Myocyte (in vitro differentiated cells): ENCODE measurements around the gene KLHDC10. TPM values are rescaled to one million over a fixed set of nuclear protein-coding genes. Genes with fewer than 3 reads are reported as not detected.
"Not testable (repeated sequence)": the region's sequence is repeated elsewhere in the genome, so short reads cannot be mapped to it uniquely, and the experiment has no call there.

Experiments used
- DNase-seq: peaks from one replicate; pipeline ENCODE4 v3.0.0-alpha.2; 2012; ENCODE audit warnings: low read depth
- polyA plus RNA-seq: library from polyadenylated mRNA; unstranded; fragments of >200 nt; gene quantifications from one replicate; pipeline ENCODE4 v1.2.1, GENCODE V29; 2012; ENCODE audit warnings: missing spikeins
- total RNA-seq: library from RNA; depleted of rRNA; stranded (reverse); fragments of >200 nt; gene quantifications from 2 replicates; pipeline ENCODE4 v1.2.3, GENCODE V29; 2014

The KLHDC10 gene
- total RNA-seq: 39.4 and 44.8 TPM in 2 replicates
- polyA plus RNA-seq: 30.7 TPM

DNA sequence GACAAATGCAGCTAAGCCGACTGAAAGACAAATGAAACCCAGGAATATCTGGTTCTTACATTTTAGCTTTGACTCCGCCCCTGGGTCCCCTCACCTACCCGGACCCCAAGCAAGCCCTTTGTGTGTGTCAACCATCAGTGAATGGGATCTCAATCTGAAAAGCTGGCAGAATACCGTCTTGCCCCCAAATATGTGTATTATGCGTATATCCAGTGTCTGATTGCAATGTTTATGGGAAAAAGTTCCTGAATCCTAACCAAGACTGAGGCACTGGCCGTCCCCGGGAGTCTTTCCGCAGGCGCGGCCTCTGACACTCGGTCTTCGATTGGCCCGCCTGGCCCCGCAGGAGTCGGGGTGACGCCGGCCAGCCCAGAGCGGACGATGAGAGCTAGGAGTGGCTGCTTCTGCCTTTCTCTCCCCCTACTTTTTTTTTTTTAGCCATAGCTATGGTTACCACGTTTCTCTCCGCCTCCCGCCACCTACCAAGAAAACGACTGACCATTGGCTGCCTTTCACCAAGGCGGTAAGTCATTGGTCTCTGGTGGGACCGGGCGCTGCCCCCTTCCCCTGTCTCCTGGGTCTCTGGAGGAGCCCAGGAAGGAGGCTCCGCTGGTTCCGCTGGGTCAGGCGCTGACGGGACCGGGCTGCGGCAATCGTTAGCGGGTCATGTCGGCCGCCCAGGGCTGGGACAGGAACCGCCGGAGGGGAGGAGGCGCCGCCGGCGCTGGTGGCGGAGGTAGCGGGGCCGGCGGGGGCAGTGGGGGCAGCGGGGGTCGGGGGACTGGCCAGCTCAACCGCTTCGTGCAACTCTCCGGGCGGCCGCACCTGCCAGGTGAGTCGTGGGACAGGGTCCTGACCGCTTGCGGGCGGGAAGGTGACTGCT is at the start of gene KLHDC10:
TSS of gene KLHDC10 (plus strand) at position 557 of the 883 bp plus-strand sequence. CDS start at position 667, 110 bp downstream.
- peak; percentile 100 for DNase-seq

DNA sequence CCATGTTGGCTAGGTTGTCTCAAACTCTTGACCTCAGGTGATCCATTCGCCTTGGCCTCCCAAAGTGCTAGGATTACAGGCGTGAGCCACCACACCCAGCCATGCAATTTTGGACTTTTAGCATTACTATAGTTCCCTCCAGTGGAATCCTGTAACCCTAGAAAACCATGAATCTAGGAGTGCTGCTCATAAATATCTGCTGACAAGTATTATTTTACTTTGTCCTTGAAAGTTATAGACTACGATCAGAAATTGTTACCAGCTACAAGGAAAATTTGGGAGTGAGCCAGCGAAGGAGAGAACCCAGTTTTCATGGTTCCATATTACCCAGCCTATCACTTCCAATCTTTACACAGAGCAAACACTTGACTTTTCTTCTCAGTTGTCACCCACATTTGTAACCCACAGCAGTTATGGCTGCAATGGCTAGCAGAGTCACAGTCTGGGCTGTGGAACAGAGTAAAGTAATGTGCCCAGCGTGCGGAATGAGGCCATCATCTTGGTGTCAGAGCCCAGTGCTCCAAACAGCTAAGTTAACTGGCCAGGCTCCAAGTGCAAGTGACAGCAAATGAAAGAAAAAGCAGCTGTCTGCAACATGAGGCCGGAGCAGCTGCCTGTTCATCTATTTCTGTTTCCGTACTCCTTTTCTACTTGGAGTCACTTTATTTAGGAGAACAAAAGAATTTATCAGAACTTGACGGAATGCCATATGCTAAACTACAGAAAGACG is 49.1 kb upstream of the KLHDC10 start:
- peak; percentile 99 for DNase-seq

DNA sequence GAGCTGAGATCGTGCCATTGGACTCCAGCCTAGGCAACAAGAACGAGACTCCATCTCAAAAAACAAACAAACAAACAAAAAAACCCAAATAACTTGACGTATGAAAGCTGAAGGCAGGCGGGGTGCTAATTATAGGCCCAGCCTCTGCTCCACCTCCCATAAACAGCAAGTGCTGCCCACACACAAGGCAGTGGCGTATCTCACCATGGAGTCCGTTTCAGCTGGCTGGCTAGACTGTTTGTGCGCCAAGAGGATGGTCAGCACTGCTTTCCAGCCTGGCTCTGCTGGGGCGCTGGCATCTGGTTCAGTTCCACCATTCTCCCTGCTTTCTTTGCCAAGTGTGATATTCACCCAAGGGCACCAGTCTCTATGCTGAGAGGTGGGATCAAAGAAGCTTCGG is 48.2 kb upstream of the KLHDC10 start:
- DNase-seq: peak; percentile 85

DNA sequence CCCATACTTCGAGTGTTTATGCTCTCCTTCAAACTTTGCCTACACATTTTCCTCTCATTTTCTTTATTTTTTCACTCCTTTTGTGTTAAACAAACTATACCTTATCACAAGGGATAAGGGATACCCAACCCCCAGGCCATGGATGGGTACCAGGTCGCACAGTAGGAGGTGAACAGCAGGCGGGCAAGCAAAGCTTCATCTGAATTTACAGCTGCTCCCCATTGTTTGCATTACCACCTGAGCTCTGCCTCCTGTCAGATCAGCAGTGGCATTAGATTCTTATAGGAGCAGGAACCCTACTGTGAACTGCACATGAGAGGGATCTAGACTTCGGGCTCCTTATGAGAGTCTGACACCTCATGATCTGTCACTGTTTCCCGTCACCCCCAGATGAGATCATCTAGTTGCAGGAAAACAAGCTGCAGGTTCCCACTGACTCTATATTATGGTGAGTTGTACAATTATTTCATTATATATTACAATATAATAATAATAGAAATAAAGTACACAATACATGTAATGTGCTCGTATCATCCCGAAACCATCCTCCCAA is 47.6 kb upstream of the KLHDC10 start:
- no peak for DNase-seq

- DNase-seq: no peak
These were observed 45.9 kb upstream of the KLHDC10 start for GRCh38 chr7:130024390-130024789.

DNA sequence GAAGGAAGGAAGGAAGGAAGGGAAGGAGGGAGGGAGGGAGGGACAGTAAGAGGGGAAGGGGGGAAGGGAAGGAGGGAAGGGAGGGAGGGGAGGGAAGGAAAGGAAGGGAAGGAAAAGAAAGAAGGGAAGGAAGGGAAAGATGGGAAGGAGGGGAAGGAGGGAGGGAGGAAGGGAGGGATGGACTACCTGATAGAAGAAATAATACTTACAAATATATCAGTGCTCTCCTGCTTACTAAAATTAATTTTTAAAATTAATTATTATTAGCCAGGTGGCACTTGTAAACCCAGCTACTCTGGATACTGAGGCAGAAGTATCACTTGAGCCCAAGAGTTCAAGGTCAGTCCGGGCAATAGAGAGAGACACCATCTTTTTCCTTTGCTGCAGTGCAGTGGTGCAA is 37.6 kb upstream of the KLHDC10 start:
- no peak for DNase-seq

GRCh38 chr7:130037703-130038102 is 32.6 kb upstream of the KLHDC10 start:
- peak; percentile 6 for DNase-seq

GRCh38 chr7:130040576-130040975 is 29.8 kb upstream of the KLHDC10 start:
- DNase-seq: no peak

DNA sequence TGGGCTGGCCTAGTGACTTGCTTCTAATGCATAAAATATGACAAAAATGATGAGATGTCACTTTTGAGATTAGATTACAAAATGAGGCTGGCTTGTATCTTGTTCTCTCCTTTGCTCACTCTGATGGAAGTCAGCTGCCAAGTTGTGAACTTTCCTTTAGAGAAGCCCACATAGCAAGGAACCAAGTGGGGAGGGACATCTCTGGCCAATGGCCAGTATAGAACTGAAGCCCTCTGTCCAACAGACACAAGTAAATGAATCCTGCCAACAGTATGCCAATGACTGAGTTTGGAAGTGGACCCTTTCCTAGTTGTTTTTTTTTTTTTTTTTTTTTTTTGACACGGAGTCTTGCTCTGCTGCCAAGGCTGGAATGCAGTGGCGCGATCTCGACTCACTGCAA is 22.5 kb upstream of the KLHDC10 start:
- no peak for DNase-seq

GRCh38 chr7:130048906-130049305 is 21.4 kb upstream of the KLHDC10 start:
- DNase-seq: no peak

GRCh38 chr7:130052250-130052649 is 18.1 kb upstream of the KLHDC10 start:
- DNase-seq: not testable (repeated sequence)

GRCh38 chr7:130055198-130055597 is 15.1 kb upstream of the KLHDC10 start:
- DNase-seq: not testable (repeated sequence)

DNA sequence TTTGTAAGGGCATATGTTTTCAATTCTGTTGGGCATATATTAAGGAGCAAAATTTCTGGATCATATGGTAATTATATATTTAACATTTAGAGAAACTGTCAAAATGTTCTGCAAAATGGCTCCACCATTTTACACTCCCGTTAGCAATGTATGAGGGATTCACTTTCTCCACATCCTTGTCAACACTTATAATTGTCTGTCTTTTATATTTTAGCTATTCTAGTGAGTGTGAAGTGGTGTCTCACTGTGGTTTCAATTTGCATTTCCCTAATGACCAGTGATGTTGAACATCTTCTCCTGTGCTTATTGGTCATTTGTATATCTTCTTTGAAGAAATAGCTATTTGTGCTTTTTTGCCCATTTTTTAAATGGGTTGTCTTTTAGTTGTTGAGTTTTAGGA is 8.1 kb upstream of the KLHDC10 start:
- DNase-seq: no peak

GRCh38 chr7:130063036-130063435 is 7.3 kb upstream of the KLHDC10 start:
- DNase-seq: peak; percentile 22

GRCh38 chr7:130064580-130064926 is 5.8 kb upstream of the KLHDC10 start:
- not testable (repeated sequence) for DNase-seq

GRCh38 chr7:130065500-130066152 is 4.7 kb upstream of the KLHDC10 start:
- peak; percentile 21 for DNase-seq

DNA sequence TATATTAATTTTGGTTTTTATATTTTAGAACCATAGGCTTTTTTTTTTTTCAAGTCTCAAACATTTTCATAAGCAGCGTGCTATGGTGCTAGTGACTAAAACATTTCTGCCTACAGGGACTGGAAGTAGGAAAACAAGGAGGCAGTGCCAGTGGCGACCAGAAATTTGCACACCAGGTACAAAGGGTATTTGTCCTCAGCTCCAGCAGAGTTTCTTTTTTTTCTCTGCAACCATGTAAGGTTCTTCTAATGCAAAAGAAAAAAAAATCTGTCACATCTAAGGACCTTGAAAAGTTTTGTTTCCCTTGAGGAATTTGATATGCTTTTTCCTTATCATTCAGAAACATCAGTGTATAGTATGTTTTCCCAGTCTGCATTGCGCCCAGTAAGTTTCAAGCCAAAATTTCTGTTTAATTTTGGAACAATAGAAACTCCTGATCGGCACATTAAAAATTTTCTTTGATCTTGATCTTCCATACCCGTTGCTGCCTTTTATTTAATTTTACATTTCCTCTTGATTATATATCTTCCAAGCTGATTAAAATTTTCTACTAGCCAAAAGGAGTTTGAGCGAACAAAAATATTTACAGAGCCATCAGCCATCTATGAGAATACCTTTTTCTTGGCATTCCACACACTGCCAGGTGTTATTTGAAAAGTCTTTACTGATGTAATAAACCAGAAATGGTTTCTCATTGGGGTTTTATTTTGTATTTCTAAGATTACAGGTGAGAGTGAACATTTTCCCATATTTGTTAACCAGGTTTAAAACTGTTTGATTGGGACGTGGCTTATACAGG is 956 bp upstream of the KLHDC10 start:
- DNase-seq: no peak

GRCh38 chr7:130070861-130071622 is 708 bp downstream of the KLHDC10 start:
- no peak for DNase-seq

GRCh38 chr7:130071701-130072622 is 1.6 kb downstream of the KLHDC10 start:
- peak; percentile 95 for DNase-seq
